Measurements from ENCODE around the gene UBAP2. TPM values are rescaled to one million over a fixed set of nuclear protein-coding genes. Genes with fewer than 3 reads are reported as not detected.
A peak's percentile ranks its signal among the peaks of the same experiment; 100 is the strongest.

UBAP2 gene
- total RNA-seq, 3 donors from 2014 or later (not counting 1 experiment from before 2014, with no cell fraction given) = 30.2 to 34.4 (median 31.1) TPM

DNA sequence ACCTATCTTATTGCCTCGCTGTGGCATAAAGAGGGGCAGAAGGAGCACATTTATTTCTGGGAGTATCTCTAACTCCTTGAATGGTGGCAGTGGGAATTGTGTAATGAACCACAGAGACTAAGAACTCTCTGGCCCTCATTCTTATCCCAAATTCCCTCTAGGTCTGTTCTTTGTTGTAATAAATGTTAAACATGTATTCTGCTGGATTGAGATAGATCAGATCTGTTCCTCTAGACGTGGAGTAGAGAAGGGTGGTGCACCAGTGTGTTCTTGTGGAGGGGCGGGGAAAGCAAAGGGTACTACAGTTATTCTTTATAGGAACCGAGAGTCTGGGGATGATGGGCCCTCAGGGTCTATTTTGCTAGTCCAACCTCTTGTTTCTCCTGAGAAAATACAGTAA, 141.3 kb downstream of the UBAP2 start:
- Histone ChIP-seq H3K4me1 (ENCODE audit: control insufficient read depth, insufficient read depth, low read length) (no peaks in the 10 kb centered on the region), H3K27me3 (ENCODE audit: control insufficient read depth, insufficient read depth, low read length) (no peaks in the 10 kb centered on the region), H3K9me3 (ENCODE audit: control insufficient read depth, insufficient read depth, low read length) (no peaks in the 10 kb centered on the region), H3K27ac (ENCODE audit: low read length) (no peak overlapping the region), H3K4me3 (ENCODE audit: low read length) (no peak overlapping the region), H3K36me3 (ENCODE audit: control insufficient read depth, insufficient read depth, low read length) (peaks cover 18% of the 10 kb centered on the region)
- 83% methylated on average over 4 of the region's 4 CpGs for WGBS (ENCODE audit: insufficient coverage)
- H3K4me3 Mint-ChIP-seq = no peak overlapping the region
- peak overlapping the region; percentile 40 to 68 for H3K27ac Mint-ChIP-seq
- H3K4me1 Mint-ChIP-seq = peaks cover 25 to 40% of the 10 kb centered on the region in 2 donors
- H3K9me3 Mint-ChIP-seq = no peaks in the 10 kb centered on the region
- TF ChIP-seq, protein P1, sequence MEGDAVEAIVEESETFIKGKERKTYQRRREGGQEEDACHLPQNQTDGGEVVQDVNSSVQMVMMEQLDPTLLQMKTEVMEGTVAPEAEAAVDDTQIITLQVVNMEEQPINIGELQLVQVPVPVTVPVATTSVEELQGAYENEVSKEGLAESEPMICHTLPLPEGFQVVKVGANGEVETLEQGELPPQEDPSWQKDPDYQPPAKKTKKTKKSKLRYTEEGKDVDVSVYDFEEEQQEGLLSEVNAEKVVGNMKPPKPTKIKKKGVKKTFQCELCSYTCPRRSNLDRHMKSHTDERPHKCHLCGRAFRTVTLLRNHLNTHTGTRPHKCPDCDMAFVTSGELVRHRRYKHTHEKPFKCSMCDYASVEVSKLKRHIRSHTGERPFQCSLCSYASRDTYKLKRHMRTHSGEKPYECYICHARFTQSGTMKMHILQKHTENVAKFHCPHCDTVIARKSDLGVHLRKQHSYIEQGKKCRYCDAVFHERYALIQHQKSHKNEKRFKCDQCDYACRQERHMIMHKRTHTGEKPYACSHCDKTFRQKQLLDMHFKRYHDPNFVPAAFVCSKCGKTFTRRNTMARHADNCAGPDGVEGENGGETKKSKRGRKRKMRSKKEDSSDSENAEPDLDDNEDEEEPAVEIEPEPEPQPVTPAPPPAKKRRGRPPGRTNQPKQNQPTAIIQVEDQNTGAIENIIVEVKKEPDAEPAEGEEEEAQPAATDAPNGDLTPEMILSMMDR (IDR thresholded peaks at IDR 0.05) = no peak
- no peaks in the 10 kb centered on the region for H3K36me3 Mint-ChIP-seq
- DNase-seq (no peak), ATAC-seq (no peak)
- intact Hi-C loops (cut with micrococcal nuclease) = no loop called here
- no peaks in the 10 kb centered on the region for H3K27me3 Mint-ChIP-seq (ENCODE audit: low read depth in 2 of 2)

DNA sequence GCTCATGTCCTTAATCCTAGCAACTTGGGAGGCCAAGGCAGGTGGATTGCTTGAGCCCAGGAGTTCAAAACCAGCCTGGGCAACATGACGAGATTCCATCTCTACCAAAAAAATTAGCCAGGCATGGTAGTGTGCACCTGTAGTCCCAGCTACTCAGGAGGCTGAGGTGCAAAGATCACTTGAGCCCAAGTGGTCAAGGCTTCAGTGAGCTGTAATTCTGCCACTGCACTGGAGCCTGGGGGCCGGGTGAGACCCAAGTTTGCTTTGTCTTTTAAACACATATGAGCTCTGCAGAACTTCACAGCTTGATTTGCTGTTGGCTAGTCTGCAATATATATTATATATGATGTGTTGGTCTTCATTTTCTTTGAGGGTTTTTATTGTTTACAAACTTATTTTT, 141.9 kb downstream of the UBAP2 start:
- no peaks in the 10 kb centered on the region for H3K27me3 ChIP-seq (ENCODE audit: control insufficient read depth, insufficient read depth, low read length)
- H3K27ac Mint-ChIP-seq = peak overlapping the region; percentile 40 to 68
- intact Hi-C loops (cut with micrococcal nuclease) = no loop called here
- H3K4me3 ChIP-seq (ENCODE audit: low read length) = no peak overlapping the region
- peaks cover 20% of the 10 kb centered on the region for H3K36me3 ChIP-seq (ENCODE audit: control insufficient read depth, insufficient read depth, low read length)
- H3K9me3 Mint-ChIP-seq = no peaks in the 10 kb centered on the region
- no peaks in the 10 kb centered on the region for H3K36me3 Mint-ChIP-seq
- DNase-seq = no peak
- ATAC-seq = no peak
- 98% methylated on average over 2 of the region's 2 CpGs for WGBS (ENCODE audit: insufficient coverage)
- H3K27me3 Mint-ChIP-seq (ENCODE audit: low read depth in 2 of 2) = no peaks in the 10 kb centered on the region
- H3K4me1 ChIP-seq (ENCODE audit: control insufficient read depth, insufficient read depth, low read length) = no peaks in the 10 kb centered on the region
- H3K9me3 ChIP-seq (ENCODE audit: control insufficient read depth, insufficient read depth, low read length) = no peaks in the 10 kb centered on the region
- no peak overlapping the region for H3K4me3 Mint-ChIP-seq
- TF ChIP-seq, protein P1 (IDR thresholded peaks at IDR 0.05) = no peak
- H3K27ac ChIP-seq (ENCODE audit: low read length) = no peak overlapping the region
- H3K4me1 Mint-ChIP-seq = peaks cover 25 to 40% of the 10 kb centered on the region in 2 donors

DNA sequence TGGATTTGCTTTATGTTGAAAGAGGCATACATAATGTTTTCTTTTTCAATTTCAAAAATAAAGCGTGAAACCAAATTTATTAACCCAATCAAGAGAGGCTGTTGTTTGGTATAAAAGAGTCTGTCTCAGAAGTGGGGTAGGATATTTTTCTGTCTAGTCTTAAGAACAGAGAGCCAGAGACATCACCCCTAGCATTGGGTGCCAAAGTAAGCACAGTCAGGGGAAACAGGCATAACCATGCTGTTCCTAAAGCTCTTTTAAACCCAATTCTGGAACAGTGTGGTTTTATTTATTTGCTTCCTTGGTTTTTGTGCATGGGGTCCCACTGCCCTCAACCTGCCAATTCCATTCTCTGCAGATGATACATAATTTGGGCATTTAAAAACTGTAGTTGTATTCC, 143.6 kb downstream of the UBAP2 start:
- Histone ChIP-seq H3K9me3 (ENCODE audit: control insufficient read depth, insufficient read depth, low read length) (no peaks in the 10 kb centered on the region), H3K4me3 (ENCODE audit: low read length) (no peak overlapping the region), H3K27ac (ENCODE audit: low read length) (no peak overlapping the region), H3K36me3 (ENCODE audit: control insufficient read depth, insufficient read depth, low read length) (peaks cover 30% of the 10 kb centered on the region), H3K27me3 (ENCODE audit: control insufficient read depth, insufficient read depth, low read length) (no peaks in the 10 kb centered on the region), H3K4me1 (ENCODE audit: control insufficient read depth, insufficient read depth, low read length) (no peaks in the 10 kb centered on the region)
- DNase-seq (no peak), ATAC-seq (no peak)
- TF ChIP-seq, protein P1 (IDR thresholded peaks at IDR 0.05) = no peak
- H3K4me3 Mint-ChIP-seq = no peak overlapping the region
- H3K36me3 Mint-ChIP-seq = no peaks in the 10 kb centered on the region
- no CpG with 5 or more reads among the region's 1 CpG for WGBS (ENCODE audit: insufficient coverage)
- H3K9me3 Mint-ChIP-seq = no peaks in the 10 kb centered on the region
- intact Hi-C loops (cut with micrococcal nuclease) = no loop called here
- H3K27ac Mint-ChIP-seq = peak overlapping the region in 1 of 2 donors; percentile 43
- peaks cover 25 to 44% of the 10 kb centered on the region in 2 donors for H3K4me1 Mint-ChIP-seq
- no peaks in the 10 kb centered on the region for H3K27me3 Mint-ChIP-seq (ENCODE audit: low read depth in 2 of 2)

DNA sequence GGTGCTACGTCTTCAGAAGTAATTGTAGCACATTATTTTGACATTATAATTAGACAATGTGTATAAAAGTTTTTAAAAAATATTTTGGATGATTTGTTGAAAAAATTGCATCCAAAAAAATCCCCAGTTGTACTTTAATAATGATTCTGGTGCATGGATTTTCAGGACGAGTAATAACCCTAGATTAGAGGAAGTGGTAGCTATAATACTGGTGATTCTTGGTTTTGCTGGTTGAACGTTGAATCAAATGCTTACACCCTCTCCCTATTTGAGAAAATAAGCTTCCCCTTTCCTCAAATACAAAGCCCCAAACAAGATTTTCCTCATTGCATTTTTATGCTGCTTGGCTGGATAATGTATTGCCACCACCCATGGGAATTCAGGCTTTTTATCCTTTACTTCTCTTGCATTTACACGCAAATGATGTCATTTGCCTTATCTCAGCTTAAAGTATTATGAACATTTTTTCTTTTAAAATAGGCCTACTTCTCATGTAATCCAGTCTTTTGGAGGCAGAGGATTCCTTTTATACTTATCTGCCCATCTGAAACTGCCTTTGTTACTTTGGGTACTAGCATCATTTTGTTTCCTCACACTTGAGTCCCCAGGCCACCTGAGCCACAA, 145.4 kb downstream of the UBAP2 start:
- no peak overlapping the region for H3K4me3 Mint-ChIP-seq
- DNase-seq = no peak
- peak overlapping the region; percentile 23 to 43 for H3K27ac Mint-ChIP-seq
- 70% methylated on average over 2 of the region's 4 CpGs for WGBS (ENCODE audit: insufficient coverage)
- H3K4me1 Mint-ChIP-seq = peaks cover 28 to 47% of the 10 kb centered on the region in 2 donors
- no peak overlapping the region for H3K4me3 ChIP-seq (ENCODE audit: low read length)
- no peak for ATAC-seq
- no peaks in the 10 kb centered on the region for H3K9me3 ChIP-seq (ENCODE audit: control insufficient read depth, insufficient read depth, low read length)
- TF ChIP-seq, protein P1 (IDR thresholded peaks at IDR 0.05) = no peak
- no peak overlapping the region for H3K27ac ChIP-seq (ENCODE audit: low read length)
- H3K9me3 Mint-ChIP-seq = no peaks in the 10 kb centered on the region
- no peaks in the 10 kb centered on the region for H3K27me3 Mint-ChIP-seq (ENCODE audit: low read depth in 2 of 2)
- no peaks in the 10 kb centered on the region for H3K4me1 ChIP-seq (ENCODE audit: control insufficient read depth, insufficient read depth, low read length)
- H3K36me3 Mint-ChIP-seq = no peaks in the 10 kb centered on the region
- intact Hi-C loops (cut with micrococcal nuclease) = no loop called here
- peaks cover 29% of the 10 kb centered on the region for H3K36me3 ChIP-seq (ENCODE audit: control insufficient read depth, insufficient read depth, low read length)
- no peaks in the 10 kb centered on the region for H3K27me3 ChIP-seq (ENCODE audit: control insufficient read depth, insufficient read depth, low read length)

Data from natural killer cell (primary cell).